ENCODE measurements around the gene DTWD1.

DNA sequence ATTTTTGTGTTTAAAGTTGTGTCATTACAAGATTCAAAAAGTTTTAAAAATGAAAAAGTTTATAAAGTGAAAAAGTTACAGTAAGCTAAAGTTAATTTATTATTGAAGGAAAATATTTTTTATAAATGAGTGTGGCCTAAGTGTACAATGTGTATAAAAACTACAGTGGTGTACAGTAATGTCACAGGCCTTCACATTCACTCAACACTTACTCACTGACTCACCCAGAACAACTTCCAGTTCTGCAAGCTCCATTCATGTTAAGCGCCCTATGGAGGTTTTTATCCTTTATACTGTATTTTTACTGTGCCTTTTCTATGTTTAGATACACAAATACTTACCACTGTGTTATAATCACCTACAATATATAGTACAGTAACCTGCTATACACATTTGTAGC lies 76.3 kb downstream of the DTWD1 start:
- TF ChIP-seq, protein P1, sequence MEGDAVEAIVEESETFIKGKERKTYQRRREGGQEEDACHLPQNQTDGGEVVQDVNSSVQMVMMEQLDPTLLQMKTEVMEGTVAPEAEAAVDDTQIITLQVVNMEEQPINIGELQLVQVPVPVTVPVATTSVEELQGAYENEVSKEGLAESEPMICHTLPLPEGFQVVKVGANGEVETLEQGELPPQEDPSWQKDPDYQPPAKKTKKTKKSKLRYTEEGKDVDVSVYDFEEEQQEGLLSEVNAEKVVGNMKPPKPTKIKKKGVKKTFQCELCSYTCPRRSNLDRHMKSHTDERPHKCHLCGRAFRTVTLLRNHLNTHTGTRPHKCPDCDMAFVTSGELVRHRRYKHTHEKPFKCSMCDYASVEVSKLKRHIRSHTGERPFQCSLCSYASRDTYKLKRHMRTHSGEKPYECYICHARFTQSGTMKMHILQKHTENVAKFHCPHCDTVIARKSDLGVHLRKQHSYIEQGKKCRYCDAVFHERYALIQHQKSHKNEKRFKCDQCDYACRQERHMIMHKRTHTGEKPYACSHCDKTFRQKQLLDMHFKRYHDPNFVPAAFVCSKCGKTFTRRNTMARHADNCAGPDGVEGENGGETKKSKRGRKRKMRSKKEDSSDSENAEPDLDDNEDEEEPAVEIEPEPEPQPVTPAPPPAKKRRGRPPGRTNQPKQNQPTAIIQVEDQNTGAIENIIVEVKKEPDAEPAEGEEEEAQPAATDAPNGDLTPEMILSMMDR (conservative IDR thresholded peaks at IDR 0.05), result no peak
- no peak for TF ChIP-seq EZH2 (IDR thresholded peaks at IDR 0.05; ENCODE audit: low read depth)
